PC-3 (cell line): ENCODE measurements around the gene DOCK4. TPM values are rescaled to one million over a fixed set of nuclear protein-coding genes. Genes with fewer than 3 reads are reported as not detected.
A peak's percentile ranks its signal among the peaks of the same experiment; 100 is the strongest.

Experiments
- ATAC-seq: fragments of 200-7000 bp; cut with Tn5 transposase; 2 replicates; pipeline ENCODE4 v1.9.1; 2020; ENCODE audit warnings: mild to moderate bottlenecking, moderate library complexity
- BruUV-seq: library from RNA; stranded (reverse); fragments of 400-500 nt; replicated peaks from 2 replicates; lab custom pipeline; 2021; lab: Mats Ljungman, UMichigan
- CTCF ChIA-PET: fragments of 300-600 bp; sonication (Branson Sonifier 250); formaldehyde crosslinking; loops from one replicate; lab custom pipeline; 2022; ENCODE audit warnings: antibody characterized with exemption; lab: Charles Lee
- POLR2A ChIA-PET: fragments of 300-600 bp; sonication (Branson Sonifier 250); formaldehyde crosslinking; loops from one replicate; lab custom pipeline; 2022; ENCODE audit warnings: antibody characterized with exemption; ENCODE audit not compliant: unreplicated experiment; lab: Charles Lee
- DNase-seq: peaks from one replicate; pipeline ENCODE4 v3.0.0-alpha.2; 2015
- H2AFZ ChIP-seq: fragments of 300-600 bp; sonication (generic); 2 replicates; pipeline ENCODE4 v1.6.0; 2016; ENCODE audit warnings: antibody characterized with exemption, low read length
- H3F3A ChIP-seq: fragments of 300-600 bp; sonication (generic); one replicate; pipeline ENCODE4 v1.6.0; 2017; ENCODE audit warnings: antibody characterized with exemption, low read length, control low read depth, mild to moderate bottlenecking; ENCODE audit not compliant: unreplicated experiment
- H3K27ac ChIP-seq: fragments of 300-600 bp; sonication (generic); 2 replicates; pipeline ENCODE4 v1.5.1; 2016; ENCODE audit warnings: mild to moderate bottlenecking, low read length
- H3K27me3 ChIP-seq: fragments of 300-600 bp; sonication (generic); 2 replicates; pipeline ENCODE4 v1.6.1; 2016; ENCODE audit warnings: low read length, mixed read lengths
- H3K36me3 ChIP-seq: fragments of 300-600 bp; sonication (generic); 2 replicates; pipeline ENCODE4 v1.6.1; 2016; ENCODE audit warnings: low read depth, mixed run types, low read length, mixed read lengths
- H3K4me1 ChIP-seq: fragments of 300-600 bp; sonication (generic); 2 replicates; pipeline ENCODE4 v1.5.1; 2016; ENCODE audit warnings: low read length; ENCODE audit not compliant: insufficient read depth
- H3K4me2 ChIP-seq: fragments of 300-600 bp; sonication (generic); 2 replicates; pipeline ENCODE4 v1.6.0; 2016; ENCODE audit warnings: low read length
- H3K4me3 ChIP-seq: fragments of 300-600 bp; sonication (generic); 2 replicates; pipeline ENCODE4 v1.5.1; 2016; ENCODE audit warnings: mild to moderate bottlenecking, low read length, mixed read lengths
- H3K79me2 ChIP-seq: fragments of 300-600 bp; sonication (generic); 2 replicates; pipeline ENCODE4 v1.6.1; 2017; ENCODE audit warnings: low read length, mixed read lengths
- H3K9ac ChIP-seq: fragments of 300-600 bp; sonication (generic); 2 replicates; pipeline ENCODE4 v1.6.0; 2016; ENCODE audit warnings: mild to moderate bottlenecking, low read length
- H3K9me2 ChIP-seq: fragments of 300-600 bp; sonication (generic); replicated peaks from 2 replicates; pipeline ENCODE4 v1.6.1; 2016; ENCODE audit warnings: mixed run types, low read length, mixed read lengths
- H3K9me3 ChIP-seq: fragments of 300-600 bp; sonication (generic); 2 replicates; pipeline ENCODE4 v1.6.1; 2016; ENCODE audit warnings: low read length, mixed read lengths
- H4K20me1 ChIP-seq: fragments of 300-600 bp; sonication (generic); 2 replicates; pipeline ENCODE4 v1.6.1; 2016; ENCODE audit warnings: low read length, mixed read lengths
- CTCF ChIP-seq: fragments of 300-600 bp; sonication (generic); conservative IDR thresholded peaks from 2 replicates; pipeline ENCODE4 v1.5.1; 2017; ENCODE audit warnings: antibody characterized with exemption, low read depth, mild to moderate bottlenecking, low read length
- EZH2 ChIP-seq: fragments of 300-600 bp; sonication (generic); IDR thresholded peaks from one replicate; pipeline ENCODE4 v1.6.1; 2017; ENCODE audit warnings: antibody characterized with exemption, mild to moderate bottlenecking, low read length; ENCODE audit not compliant: unreplicated experiment
- EZH2phosphoT487 ChIP-seq: fragments of 300-600 bp; sonication (generic); IDR thresholded peaks from 2 replicates; pipeline ENCODE4 v1.6.1; 2018; ENCODE audit warnings: mild to moderate bottlenecking, antibody characterized with exemption, low read length, borderline replicate concordance
- intact Hi-C: fragments of 100-400 bp; cut with micrococcal nuclease; formaldehyde crosslinking; loops from 2 replicates; pipeline ENCODE4 v1.9.0; 2023
- total RNA-seq: library from RNA; depleted of rRNA; stranded (reverse); fragments of >200 nt; gene quantifications from 2 replicates; pipeline ENCODE4 v1.2.3, GENCODE V29; 2014

Gene DOCK4
- total RNA-seq, 1 experiment from 2014 or later: 25.4 TPM

- Histone ChIP-seq H3K9ac (no peak overlapping the region), H3K79me2 (no peaks in the 10 kb centered on the region), H3K36me3 (no peaks in the 10 kb centered on the region), H3K27ac (no peak overlapping the region), H2AFZ (no peak overlapping the region), H3F3A (no peaks in the 10 kb centered on the region), H3K4me2 (no peak overlapping the region), H3K9me2 (no peaks in the 10 kb centered on the region), H3K27me3 (no peaks in the 10 kb centered on the region), H4K20me1 (no peaks in the 10 kb centered on the region), H3K9me3 (no peaks in the 10 kb centered on the region), H3K4me1 (peaks cover 6% of the 10 kb centered on the region; the same call in 1 of the 2 replicates), H3K4me3 (no peak overlapping the region)
- TF ChIP-seq EZH2phosphoT487 (no peak), EZH2 (no peak), CTCF (no peak)
- POLR2A ChIA-PET: no interaction called here
- ATAC-seq: no peak
- DNase-seq: no peak
- intact Hi-C loops: no loop called here
- no TSS peak for BruUV-seq
- CTCF ChIA-PET: no interaction called here
Observed at GRCh38 chr7:112254709-112255387, 48.6 kb upstream of the DOCK4 start.

GRCh38 chr7:112254156-112254555 lies 48.0 kb upstream of the DOCK4 start:
- CTCF ChIA-PET: no interaction called here
- peak; percentile 64 for ATAC-seq
- intact Hi-C loops: no loop called here

More at GRCh38 chr7:112254156-112254555, 48.0 kb upstream of the DOCK4 start:
- POLR2A ChIA-PET: no interaction called here
- no peak overlapping the region for H2AFZ ChIP-seq
- H3K79me2 ChIP-seq: no peaks in the 10 kb centered on the region
- BruUV-seq: no TSS peak
- H3K36me3 ChIP-seq: no peaks in the 10 kb centered on the region
- H3K9ac ChIP-seq: no peak overlapping the region
- H3K9me2 ChIP-seq: no peaks in the 10 kb centered on the region
- H3K9me3 ChIP-seq: no peaks in the 10 kb centered on the region
- no peak overlapping the region for H3K4me2 ChIP-seq
- TF ChIP-seq EZH2phosphoT487 (no peak), EZH2 (no peak), CTCF (no peak)
- no peaks in the 10 kb centered on the region for H3K27me3 ChIP-seq
- no peak overlapping the region for H3K27ac ChIP-seq
- peaks cover 6% of the 10 kb centered on the region; the same call in 1 of the 2 replicates for H3K4me1 ChIP-seq
- H4K20me1 ChIP-seq: no peaks in the 10 kb centered on the region
- no peak overlapping the region for H3K4me3 ChIP-seq
- DNase-seq: peak; percentile 29
- no peaks in the 10 kb centered on the region for H3F3A ChIP-seq
